HG03354 (cell line): ENCODE results near the gene RNF39.
A peak's percentile ranks its signal among the peaks of the same experiment; 100 is the strongest.
"Not testable (repeated sequence)": the region's sequence is repeated elsewhere in the genome, so short reads cannot be mapped to it uniquely, and the experiment has no call there.

Experiments
- ATAC-seq: cut with Tn5 transposase; IDR thresholded peaks from one replicate; pipeline ENCODE4 v1.9.1; 2021; ENCODE audit warnings: mild to moderate bottlenecking; ENCODE audit not compliant: unreplicated experiment, poor library complexity, severe bottlenecking

RNF39 gene

GRCh38 chr6:30063315-30063714 is 12.3 kb downstream of the RNF39 start:
- no peak for ATAC-seq

DNA sequence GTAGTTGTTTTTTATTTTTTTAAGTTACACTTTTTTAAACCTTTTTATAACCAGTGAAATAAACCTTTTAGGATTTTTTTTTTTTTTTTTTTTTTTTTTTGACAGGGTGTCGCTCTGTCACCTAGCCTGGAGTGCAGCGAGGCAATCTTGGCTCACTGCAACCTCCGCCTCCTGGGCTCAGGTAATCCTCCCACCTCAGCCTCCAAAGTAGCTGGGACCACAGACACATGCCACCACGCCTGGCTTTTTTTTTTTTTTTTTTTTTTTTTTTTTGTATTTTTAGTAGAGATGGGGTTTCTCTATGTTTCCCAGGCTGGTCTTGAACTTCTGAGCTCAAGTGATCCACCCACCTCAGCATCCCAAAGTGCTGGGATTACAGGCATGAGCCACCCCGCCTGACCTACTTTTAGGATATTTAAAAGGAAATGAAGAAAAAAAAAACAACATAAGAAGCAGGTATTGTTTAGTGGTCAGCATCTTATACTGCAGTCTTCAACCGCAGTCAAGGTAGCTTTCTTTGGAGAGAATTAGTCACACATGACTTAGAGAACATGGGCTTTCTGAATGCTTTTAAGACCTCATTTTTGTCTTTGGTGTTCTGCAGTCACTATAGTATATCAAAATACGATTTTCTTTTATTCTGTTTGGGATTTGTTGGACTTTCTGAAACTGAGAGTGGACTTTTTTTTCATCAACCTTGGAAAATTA is 12.9 kb downstream of the RNF39 start:
- ATAC-seq: no peak

GRCh38 chr6:30061858-30062458 is 13.6 kb downstream of the RNF39 start:
- peak; percentile 28 for ATAC-seq

DNA sequence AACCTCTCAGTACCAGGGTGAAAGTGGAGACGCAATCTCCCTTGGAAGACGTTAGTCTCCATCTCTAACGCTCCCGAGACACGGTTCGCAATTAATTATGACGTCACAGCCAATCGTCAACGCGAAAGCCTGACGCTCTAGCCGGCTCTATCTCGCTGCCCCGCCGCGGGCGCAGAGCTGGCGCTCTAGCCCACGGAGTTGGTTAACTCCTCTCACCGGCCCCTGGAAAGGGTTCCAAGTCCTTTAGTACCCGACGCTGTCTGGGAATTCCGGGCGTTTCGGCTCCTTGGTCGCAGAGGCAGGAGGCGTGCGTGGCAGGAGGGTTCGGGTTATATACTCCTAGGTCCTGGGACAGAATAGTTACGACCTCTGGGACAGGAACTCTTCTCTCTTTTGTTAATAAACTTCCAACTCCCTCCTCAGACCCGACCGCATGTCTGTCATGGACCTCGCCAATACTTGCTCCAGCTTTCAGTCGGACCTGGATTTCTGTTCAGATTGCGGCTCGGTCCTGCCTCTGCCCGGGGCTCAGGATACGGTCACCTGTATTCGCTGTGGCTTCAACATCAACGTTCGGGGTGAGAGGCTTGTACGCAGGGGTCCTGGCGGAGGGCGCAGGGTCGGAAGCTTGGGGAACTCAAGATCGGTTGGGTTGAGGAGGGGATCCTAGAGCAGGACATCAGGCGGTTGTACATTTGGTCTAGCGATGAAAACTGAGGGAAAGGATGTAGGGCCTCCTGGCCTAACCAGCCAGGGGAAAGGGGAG is 14.3 kb downstream of the RNF39 start, which contains the start of gene POLR1H:
Gene POLR1H (plus strand): TSS at position 174 of the 766 bp plus-strand sequence. CDS start 260 bp downstream, at position 434.
- peak; percentile 87 for ATAC-seq

- peak; percentile 22 for ATAC-seq
Measured at GRCh38 chr6:30060606-30061091, 14.9 kb downstream of the RNF39 start.

- no peak for ATAC-seq
Measured at GRCh38 chr6:30055513-30055912, 20.1 kb downstream of the RNF39 start.

- ATAC-seq: no peak
Measured at GRCh38 chr6:30053682-30054081, 21.9 kb downstream of the RNF39 start.

DNA sequence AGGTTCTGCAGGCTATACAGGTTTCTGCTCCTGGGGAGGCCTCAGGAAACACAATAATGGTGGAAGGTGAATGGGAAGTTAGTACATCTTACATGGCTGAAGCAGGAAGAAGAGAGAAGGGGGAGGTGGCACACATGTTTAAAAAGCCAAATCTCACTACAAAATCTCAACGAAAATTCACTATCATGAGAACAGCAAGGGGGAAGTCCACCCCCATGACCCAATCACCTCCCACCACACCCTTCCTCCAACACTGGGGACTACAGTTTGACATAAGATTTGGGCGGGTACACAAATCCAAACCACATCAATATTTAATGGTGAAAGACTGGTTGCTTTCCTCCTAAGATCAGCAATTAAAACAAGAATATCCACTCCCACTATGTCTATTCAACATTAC is 28.3 kb downstream of the RNF39 start:
- ATAC-seq: no peak

- no peak for ATAC-seq
Measured at GRCh38 chr6:30044630-30045029, 30.9 kb downstream of the RNF39 start.

DNA sequence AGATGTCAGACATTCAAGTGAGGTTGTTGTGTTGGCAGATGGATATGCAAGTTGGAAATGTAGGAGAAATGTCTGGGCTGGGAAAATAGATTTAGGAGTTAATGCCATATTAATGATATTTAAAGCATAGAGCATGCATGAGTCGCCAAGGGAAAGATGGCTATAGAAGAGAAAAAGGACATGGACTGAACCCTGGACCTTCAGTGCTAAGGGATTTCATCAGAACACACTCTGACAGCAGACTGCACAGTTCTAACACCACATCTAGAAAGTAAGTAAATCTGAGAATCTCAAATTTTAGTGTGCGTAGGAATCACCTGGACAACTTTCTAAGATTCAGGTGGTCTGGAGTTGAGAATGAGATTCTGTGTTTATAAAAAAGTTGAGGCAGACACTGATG is 31.8 kb downstream of the RNF39 start:
- no peak for ATAC-seq

DNA sequence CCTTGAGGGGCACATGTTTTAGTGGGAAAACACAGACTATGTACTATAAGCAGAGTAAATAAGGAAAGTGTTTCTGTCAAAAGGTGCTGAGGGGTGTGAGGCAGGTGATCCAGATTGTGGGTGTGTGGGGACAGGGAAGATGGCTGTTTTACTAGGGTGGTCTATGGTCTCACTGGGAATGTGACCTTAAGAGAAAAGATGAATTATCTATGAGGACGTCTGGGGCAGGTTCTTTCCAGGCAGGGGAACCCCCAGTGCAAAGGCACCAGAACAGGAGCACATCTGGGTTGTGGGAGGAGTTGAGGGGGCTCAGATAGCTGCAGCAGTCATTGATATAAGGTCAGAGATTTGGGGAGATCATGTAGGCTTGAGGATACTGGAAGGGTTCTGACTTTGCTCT is 32.7 kb downstream of the RNF39 start:
- no peak for ATAC-seq

GRCh38 chr6:30042476-30042875 is 33.1 kb downstream of the RNF39 start:
- no peak for ATAC-seq

DNA sequence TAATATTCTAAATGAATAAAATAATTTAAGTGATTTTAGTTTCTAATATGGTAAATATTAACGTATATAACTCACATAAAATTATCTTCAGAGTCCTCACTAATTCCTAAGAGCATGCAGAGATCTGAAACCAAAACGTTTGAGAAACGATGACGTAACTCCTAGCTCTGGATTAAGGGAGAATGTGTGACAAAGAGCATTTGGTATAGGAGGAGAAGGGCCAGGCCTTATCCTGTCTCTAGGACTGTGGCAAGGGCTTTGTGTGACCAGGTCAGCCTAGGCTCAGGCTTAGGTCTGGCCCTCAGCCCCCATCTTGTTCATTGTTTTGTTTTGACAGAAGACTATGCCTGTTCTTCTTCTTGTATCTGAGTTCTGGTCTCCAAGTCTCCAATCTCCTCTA is 33.7 kb downstream of the RNF39 start:
- ATAC-seq: no peak

DNA sequence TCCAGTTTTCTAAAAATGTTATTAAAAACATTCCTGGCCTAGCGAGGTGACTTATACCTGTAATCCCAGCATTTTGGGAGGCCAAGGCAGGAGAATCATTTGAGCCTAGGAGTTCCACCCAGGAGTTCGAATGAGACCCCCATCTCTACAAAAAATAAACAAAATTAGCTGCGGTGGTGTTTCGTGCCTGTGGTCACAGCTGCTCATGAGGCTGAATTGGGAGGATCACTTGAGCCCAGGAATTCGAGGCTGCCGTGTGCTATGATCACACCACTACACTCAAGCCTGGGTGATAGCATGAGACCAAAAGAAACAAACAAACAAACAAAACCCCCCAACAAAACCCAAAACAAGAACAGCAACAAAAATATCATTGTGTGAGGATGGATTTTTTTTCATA is 34.3 kb downstream of the RNF39 start:
- ATAC-seq: no peak

GRCh38 chr6:30037182-30037788 is 38.3 kb downstream of the RNF39 start:
- ATAC-seq: no peak

- ATAC-seq: no peak
Measured at GRCh38 chr6:30035784-30036183, 39.8 kb downstream of the RNF39 start.

DNA sequence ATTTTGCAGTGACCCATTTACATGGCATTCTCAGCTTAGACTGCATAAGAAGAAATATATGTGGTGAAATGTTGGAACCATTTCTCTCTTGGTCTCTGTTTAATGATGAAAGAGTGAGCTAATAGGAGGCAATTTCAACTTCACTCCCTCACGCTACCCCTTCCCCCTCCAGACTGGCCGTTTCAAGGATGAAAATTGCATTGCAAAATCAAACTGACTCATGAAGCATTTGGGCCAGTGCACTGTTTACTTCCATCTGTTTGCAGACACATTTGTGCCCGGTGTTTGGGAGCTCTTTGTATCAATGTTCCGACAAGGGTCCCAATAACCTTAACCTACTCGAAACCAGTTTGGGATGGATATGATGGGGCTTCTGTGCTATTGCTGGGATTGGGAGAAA is 42.1 kb downstream of the RNF39 start:
- not testable (repeated sequence) for ATAC-seq

DNA sequence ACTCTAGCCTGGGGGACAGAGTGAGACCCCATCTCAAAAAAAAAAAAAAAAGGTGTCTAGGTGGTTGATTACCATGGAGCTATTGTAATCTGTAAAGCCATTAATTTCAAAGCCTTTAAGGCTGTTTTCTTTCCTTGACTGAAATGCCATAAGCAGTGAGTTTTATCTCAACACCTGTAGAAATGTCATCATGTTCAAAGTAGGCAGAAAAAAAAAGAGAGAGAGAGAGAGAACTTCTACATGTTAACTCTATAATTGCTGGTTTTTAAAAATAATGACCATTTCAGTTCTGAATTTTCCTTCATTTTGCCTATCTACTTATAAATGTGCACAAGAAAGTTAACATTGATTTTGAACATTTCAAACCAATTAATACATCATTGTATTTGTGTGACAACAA is 44.2 kb downstream of the RNF39 start:
- ATAC-seq: no peak

DNA sequence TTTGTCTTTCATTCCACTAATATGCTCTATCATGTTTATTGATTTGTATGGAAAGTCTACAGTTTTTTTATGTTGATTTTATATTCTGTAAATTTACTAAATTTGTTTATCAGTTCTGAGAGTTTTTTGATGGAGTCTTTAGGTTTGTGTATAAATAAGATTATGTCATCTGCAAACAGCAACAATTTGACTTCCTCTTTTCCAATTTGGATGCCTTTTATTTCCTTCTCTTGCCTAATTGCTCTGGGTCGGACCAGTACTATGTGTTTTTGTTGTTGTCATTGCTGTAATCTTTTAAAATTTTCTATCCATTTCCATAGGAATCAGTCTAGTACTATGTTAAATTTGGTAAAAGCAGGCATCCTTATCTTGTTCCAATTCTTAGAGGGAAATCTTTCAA is 46.0 kb downstream of the RNF39 start:
- no peak for ATAC-seq

DNA sequence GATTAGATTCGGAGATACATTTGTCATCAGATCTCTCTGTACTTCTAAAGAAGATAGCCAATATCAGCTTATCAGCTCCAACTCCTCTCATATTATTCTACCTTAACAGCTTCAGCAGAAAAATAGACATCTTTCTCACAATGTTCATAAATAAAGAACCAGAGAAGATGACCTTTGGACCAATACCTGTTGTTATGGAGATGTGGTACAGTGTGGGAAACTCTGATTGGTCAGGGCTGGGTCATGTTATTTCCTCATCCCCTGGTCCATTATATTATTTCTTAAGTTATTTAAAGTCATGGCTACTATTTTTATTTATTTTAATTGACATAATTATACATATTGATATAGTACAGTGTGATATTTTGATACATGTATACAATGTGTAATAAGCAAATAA is 50.4 kb downstream of the RNF39 start:
- no peak for ATAC-seq
